Stromal cell of bone marrow (primary cell): ENCODE data around the gene HLA-B.

ENCODE experiments used
- DNase-seq: peaks from one replicate; pipeline ENCODE4 v3.0.0-alpha.2; 2012; ENCODE audit warnings: low read depth

Gene HLA-B

GRCh38 chr6:31305703-31306219 lies 51.2 kb downstream of the HLA-B start:
- no peak for DNase-seq

- no peak for DNase-seq
Observed at GRCh38 chr6:31304683-31305082, 52.3 kb downstream of the HLA-B start.
